Dermis blood vessel endothelial cell (primary cell): ENCODE data around the gene TMEM132E. TPM values are rescaled to one million over a fixed set of nuclear protein-coding genes. Genes with fewer than 3 reads are reported as not detected.

Source experiments
- DNase-seq: peaks from one replicate; pipeline ENCODE4 v3.0.0; 2010
- total RNA-seq: library from RNA; depleted of rRNA; stranded (reverse); fragments of >200 nt; gene quantifications from 2 replicates; pipeline ENCODE4 v1.2.3, GENCODE V29; 2014

Gene TMEM132E
- total RNA-seq, 1 donor from 2014 or later: not detected

GRCh38 chr17:34601416-34601815, 22.0 kb downstream of the TMEM132E start:
- no peak for DNase-seq

DNA sequence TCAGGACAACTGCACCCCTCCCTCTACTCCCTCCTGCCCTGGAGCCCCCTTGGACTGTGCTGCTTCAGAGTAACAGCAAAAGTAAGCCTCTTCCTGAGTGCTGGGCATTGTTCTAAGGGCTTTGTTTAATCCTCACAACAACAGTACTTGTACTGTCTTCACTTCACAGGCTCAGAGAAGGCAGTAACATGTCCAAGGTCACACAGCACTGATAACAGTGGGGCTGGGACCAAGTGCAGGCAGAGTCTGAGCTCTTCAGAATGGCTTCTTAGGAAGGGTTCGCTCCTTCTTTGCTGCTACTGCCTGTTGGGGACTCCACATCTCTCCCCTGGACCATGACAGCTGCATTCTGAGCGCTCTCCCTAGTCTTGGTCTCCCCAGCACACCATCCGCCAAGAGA, 24.6 kb downstream of the TMEM132E start:
- no peak for DNase-seq

GRCh38 chr17:34606763-34607162, 27.4 kb downstream of the TMEM132E start:
- DNase-seq: no peak

GRCh38 chr17:34607917-34608316, 28.5 kb downstream of the TMEM132E start:
- no peak for DNase-seq

DNA sequence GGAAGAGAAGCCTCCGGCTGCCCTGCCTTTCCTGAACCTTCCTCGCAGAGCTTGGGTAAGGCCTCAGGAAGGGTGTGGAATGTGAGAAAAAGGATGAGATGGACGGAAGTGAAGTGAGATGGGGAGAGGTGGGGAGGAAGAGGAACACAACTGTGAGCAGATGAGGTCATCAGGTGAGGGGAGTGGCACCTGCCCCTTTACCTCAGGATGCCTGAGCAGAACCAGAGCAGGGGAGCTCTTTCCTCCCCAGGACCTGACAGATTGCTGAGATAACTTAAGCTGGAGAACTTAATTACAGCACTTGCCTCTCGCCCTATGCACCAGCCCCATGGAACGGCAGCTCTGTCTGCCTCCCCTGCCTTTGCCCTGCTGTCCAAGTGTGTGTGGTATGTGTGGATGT, 29.8 kb downstream of the TMEM132E start:
- no peak for DNase-seq

DNA sequence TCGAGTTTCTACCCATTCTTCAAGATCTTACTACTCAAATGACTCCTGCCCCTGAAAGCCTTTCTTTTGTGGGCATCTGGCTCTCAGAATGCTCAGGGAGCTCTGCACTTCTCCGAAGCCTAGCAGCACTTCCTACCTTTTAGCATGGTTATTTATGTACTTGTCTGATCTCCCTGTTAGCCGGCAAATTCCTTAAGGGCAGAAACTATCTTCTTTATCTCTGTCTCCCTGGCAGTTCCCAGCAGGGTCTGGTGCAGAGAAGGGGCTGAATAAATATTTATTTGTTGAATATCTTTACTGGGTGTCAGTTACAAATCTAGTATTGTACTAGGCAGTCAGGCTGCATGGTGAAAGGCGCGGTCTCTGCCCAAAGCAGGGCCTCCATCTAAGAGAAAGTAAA, 30.7 kb downstream of the TMEM132E start:
- no peak for DNase-seq

DNA sequence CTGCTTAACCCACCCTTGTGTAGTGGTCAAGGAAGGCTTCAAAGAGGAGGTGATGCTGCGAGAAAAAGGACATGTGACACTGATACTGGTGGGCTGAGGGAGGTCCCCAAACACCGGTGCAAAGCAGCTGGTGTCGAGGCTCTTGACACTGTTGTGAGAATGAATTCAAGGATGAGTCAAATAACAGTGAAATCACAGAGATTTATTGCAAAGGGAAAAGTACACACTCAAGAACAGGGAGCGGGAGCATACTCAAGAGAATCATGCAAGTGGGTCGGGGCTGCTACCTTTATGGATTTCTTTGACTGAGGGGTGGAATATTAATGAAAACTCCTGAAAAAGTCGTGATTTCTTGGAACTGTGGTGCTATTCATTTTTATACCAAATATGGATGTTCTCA, 31.1 kb downstream of the TMEM132E start:
- no peak for DNase-seq

DNA sequence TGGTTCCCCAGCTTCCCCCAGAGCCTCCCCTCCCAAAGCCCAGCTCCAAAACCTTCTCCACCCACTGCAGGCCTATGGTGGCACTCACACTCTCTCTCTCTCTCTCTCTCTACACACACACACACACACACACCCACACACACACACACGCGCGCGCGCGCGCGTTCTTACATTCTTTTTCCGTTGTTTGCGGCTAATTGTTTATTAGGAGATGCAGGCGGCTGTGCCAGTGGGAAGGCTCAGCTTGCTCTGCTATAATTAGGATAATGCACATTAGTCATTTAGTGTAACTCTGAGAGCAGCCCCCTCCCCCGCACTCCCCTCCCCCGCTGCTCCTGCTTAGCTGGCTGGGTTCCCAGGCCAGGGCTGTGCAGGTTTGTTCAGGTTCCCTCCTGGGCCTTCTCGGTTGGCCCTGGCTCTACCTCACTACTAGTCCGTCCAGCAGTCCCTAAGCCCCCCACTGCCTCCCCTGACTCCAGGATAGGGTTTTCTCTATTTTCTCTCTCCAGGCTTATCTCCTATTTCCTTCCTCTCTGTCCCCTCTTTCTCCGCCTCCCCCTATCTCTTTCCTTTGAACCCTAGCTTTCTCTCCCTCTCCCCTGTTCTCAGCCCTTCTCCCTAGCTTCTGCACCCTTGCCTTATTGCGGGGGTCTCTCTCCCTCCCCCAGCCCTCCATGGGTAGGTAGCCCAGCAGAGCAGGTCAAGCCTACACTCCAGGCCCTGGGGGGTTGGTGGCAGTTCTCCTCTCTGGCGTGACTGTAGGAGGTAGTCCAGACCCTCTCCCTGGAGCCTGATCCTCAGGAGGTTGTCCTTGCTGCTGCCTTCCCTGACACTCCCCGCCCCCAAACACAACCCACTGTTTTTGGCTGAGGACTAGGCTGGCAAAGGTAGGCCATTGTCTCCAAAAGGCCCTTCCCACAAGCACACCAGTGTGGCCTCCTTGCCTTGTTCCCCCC, 34.0 kb downstream of the TMEM132E start:
- no peak for DNase-seq

- no peak for DNase-seq
These were observed 35.3 kb downstream of the TMEM132E start for GRCh38 chr17:34614698-34615097.

GRCh38 chr17:34615326-34615725, 35.9 kb downstream of the TMEM132E start:
- DNase-seq: no peak

GRCh38 chr17:34616148-34616547, 36.8 kb downstream of the TMEM132E start:
- no peak for DNase-seq

DNA sequence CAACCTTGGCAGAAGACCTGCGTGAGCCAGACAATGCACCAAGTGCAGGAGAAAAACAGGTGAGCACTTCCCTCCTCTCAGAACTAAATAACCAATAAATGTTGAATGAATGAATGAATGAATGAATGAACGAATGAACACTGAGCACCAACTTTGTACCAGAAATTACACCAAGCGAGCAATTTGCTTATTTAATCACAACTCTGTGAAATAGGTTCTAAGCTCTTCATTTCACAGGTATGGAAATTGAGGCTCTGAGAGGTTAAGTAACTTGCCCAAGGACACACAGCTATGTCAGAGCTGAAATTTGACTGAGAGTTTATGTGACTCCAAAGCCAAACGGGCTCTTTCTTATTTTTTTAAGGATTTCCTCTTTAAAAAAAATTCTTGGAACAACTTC, 38.0 kb downstream of the TMEM132E start:
- no peak for DNase-seq

GRCh38 chr17:34619687-34620217, 40.4 kb downstream of the TMEM132E start:
- DNase-seq: no peak

DNA sequence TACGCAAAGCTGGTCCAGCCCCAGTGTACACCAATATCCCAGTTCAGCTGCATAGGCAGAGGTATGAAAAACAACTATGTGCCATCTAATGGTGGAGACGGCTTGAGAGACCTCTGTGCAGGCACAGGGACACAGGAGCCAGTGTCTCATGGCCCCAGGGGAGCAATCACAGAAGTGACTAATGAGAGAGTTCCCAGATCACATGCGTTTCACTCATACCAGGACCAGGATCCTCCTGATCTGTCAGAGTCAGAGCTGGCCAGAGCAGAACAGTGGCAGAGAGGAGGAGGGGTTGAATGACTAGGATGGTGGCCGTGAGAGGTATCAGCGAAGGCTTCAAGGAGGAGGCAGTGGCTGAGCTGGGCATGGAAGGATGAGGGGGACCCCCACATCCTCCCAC, 41.1 kb downstream of the TMEM132E start:
- no peak for DNase-seq

DNA sequence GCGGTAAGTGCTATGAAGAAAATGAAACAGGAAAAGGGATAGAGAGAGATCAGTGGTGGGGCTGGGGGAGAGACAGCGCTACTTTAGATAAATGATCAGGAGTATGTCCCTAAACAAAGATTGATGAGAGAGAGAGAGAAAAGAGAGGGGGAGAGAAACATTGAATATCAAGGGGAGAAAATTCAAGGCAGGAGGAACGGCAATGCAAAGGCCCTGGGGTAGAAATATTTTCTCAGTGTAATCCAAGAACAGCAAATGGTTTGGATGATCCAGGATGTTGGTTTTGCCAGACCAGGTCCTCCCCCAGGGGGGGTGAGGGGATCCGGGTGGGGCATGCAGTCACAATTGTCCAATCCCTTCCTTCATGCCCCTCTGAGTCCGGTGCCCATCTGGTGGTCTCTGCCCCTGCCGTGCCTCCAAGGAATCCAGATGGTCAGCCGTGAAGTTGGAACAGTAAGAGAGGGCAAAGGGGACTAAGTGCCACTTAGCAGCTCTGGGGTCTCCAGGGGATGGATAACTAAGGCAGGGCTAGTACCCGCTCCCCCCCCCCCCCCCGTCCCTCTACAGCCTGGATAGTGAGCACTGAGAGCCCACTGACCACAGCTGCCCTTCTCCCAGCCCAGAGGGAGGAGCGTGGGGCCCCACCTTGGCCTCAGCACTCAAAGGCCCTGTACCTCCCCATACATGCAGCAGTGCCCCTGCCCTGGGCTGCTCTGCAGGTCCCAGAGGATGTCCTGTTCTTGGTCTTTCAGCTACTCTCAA, 43.7 kb downstream of the TMEM132E start:
- no peak for DNase-seq

DNA sequence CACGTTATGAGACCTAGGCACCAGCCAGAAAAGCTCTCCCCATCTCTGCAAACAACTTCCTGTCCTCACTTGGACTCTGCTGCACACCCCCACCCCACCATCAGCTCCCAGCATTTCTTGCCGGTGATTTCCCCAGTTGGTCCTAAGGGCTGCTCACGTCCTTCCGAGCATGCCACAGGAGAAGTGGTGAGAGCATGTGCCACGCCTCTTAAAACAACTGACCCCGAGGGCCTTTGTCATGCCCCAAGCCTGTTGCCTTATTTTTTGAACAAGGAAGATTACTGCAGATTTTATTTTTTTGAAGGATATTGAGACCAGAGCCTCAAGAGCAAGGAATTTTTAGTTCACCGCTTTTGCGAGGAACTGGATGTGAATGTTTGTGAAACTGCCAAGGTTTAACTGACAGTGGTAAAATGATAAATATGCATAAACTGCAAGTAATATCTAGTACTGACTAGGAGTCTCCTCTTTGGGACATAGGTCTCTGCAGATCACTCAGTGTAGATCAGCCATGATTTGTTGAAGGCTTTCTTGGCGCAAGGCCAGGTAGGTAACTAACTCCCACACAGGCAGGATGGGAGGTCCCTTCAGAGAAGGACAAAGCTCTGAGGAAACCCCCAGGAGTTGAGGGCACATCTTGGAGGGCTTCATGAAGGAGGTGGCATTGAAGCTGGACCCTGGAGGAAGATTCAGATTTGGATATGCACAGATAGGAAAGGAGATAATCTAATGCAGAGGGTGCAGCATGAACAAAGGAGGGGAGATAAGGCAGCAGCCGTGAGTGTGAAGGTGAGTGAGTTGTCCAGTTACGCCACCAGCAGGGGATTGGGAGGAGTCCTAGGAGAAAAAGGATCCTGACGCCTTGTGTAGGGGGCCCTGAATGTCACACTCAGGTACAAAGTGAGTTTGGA, 44.7 kb downstream of the TMEM132E start:
- DNase-seq: no peak

DNA sequence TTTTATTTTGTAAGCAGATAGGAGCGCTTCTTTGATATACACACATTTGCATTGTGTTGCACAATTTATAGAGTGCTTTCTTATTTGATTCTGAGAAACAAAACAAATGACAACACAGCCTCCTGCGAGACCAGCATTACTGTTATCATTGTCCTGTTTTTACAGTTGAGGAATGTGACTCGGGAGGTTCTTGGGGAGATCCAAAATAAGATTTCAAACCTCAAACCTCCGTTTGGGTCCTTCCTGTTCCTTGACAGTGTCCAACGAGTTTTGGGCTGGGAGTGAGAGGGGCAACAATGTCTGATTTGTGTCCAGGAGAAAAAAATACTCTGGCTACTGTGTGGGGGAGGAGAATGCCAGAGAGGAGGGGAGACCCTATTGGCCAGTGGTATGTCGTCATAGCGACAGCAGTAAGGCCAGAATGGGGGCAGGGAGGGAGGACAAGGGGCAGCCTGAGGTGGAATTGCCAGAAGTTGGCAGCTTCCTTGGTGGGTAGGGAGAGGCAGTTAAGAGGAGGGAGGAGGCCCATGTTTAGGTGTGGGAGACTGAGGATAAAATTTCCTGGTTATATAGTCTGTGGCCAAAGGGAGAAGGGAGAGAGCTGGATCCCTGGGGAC, 45.5 kb downstream of the TMEM132E start:
- DNase-seq: no peak

GRCh38 chr17:34626121-34626681, 46.8 kb downstream of the TMEM132E start:
- no peak for DNase-seq

- DNase-seq: no peak
These were observed 49.5 kb downstream of the TMEM132E start for GRCh38 chr17:34628879-34629278.

DNA sequence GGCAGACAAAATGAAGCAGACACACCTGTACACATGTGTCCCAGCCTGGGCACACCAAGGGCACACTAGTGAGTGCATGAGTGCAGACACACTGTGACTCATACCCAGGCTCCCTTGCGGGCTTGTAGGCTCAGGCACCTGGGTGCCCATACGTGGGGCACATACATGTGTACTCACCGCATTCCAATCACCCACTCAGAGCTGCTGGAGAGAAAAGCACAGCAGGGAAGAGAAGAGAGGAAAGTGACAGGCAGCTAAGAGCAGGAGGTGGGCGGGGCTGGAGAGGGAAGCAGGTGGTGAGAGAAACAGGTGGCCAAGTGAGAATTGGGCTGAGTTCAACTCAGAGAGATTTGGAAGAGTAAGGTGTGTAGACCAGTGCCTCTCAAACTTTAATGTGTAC, 54.0 kb downstream of the TMEM132E start:
- DNase-seq: no peak

GRCh38 chr17:34633760-34634159, 54.4 kb downstream of the TMEM132E start:
- no peak for DNase-seq
